NB4 (cell line): ENCODE data around the gene CLASP1.

ENCODE experiments used
- CTCF ChIP-seq: IDR thresholded peaks from one replicate; pipeline ENCODE4 v1.5.1; 2012; ENCODE audit warnings: low read depth, low read length
- MAX ChIP-seq: IDR thresholded peaks from 2 replicates; pipeline ENCODE4 v1.6.1; 2011; ENCODE audit warnings: low read depth, low read length
- POLR2A ChIP-seq: IDR thresholded peaks from 2 replicates; pipeline ENCODE4 v1.6.1; 2011; ENCODE audit warnings: mild to moderate bottlenecking; ENCODE audit not compliant: insufficient read length; ENCODE audit errors: extremely low read depth

- no peak for TF ChIP-seq CTCF
- TF ChIP-seq POLR2A: no peak
- no peak for TF ChIP-seq MAX
Measured at GRCh38 chr2:121577381-121577780, 71.9 kb downstream of the CLASP1 start.
